GM19455 (cell line): ENCODE data around the gene ITGB7.
"Not testable (repeated sequence)": the region's sequence is repeated elsewhere in the genome, so short reads cannot be mapped to it uniquely, and the experiment has no call there.

Experiments used
- ATAC-seq: cut with Tn5 transposase; IDR thresholded peaks from one replicate; pipeline ENCODE4 v1.9.1; 2021; ENCODE audit not compliant: unreplicated experiment

ITGB7 gene

DNA sequence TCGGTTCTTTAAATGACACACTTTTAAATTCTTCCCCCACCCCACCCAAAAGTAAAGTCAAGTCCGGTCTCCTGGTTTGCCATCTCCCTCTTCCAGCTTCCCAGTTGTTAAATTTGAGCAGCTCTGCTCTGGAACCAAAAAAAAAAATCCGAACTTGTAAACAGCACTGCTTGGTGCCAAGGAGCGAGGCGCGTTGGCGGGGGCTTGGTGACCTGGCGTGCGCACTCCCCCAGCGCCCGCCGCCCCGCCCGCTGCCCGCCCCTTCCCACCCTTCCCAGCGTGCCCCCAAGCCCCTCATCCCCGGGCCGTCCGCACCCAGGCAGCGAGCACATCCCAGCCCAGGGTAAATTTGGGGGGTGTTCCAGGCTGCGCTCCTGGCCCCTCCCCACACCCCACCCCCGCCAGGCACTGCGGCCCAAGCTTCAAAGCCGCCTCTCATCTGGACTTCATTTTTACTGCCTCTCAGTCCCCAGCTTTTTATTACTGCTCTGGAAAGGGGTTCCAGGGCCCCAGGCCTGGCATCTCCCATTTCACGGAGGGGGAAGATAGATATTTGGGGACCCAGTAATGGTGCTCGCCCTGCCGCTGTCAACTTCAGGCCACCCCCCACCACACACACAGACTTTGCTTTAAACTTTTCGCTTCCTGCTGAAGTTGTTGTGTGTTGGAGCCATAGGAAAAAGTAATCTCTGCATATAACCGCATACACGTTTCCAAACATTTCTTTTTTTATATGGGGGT is 11.7 kb upstream of the ITGB7 start:
- no peak for ATAC-seq

DNA sequence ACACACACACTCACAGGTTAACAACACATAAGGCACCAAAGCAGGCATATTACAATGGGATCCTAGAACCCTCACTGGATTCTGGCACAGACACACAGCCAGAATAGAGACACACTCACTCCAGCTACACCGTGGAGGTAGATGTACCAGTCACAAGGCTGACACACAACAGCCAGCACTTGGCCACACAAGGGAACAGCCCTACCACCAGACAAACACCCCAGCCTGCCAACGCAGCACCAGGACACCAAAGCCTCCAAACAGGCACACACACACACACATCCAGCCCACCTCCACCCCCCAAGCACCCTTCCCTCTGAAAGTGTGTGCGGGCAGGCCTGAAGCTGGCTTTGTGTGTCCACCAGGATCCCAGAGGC is 10.9 kb upstream of the ITGB7 start:
- no peak for ATAC-seq

DNA sequence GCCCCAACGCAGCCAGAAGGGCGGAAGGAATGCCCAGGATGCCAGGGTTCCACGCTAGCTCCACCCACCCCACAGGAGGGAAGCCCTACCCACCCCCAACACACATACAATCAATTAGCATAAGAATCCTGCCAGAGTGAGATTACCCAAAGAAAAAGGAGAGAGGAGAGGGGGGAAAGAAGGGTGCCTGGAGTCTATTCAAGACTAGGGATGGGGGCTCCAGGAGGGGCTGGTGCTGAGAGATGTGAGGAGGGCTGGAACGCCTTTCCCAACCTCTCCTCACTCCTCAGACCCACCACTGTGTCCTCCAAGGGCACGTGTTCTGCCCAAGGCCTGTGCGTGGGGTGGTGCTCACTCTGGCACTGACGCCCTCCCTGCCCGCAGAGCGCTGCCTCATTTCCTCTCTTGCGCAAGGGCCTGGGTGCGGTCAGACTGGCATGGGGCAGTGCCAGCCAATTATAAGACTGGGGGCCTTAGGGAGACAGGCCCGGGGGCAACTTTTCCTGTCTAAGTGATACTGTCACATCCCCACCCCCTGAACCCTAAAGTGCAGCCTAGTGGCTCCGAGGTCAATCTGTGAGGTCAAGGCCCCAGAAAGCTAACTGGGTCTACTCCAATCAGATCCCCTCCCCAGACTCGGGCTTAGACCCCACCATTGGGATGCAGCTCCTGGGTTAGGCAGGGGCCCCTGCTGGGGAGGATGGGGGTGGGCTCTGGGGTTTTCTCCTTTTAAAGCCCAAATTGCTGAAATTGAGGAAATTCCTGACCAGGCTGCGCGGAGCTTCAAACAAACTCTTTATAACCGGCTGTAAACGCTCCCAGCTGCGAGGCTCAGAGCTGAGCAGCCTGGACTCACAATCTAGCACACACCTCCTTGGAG is 10.2 kb upstream of the ITGB7 start:
- no peak for ATAC-seq

DNA sequence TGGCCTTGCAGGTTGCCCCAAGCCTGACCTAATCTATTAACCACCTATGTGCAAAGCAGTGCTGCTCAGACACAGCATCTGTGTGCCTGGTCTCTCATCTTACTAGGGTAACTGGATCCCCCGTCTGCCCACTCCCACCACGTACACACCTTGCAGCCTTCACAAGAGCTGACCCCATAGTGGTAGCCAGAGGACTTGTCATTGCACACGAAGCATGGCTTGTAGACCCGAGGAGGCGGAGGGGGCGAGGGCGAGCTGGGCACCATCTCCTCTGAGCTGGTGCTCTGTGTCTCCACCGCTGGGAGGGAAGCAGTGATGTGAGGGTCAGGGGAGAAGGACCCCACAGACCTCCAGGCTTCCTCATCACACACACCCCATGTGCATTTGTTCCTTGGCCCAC is 8.4 kb upstream of the ITGB7 start:
- ATAC-seq: no peak

DNA sequence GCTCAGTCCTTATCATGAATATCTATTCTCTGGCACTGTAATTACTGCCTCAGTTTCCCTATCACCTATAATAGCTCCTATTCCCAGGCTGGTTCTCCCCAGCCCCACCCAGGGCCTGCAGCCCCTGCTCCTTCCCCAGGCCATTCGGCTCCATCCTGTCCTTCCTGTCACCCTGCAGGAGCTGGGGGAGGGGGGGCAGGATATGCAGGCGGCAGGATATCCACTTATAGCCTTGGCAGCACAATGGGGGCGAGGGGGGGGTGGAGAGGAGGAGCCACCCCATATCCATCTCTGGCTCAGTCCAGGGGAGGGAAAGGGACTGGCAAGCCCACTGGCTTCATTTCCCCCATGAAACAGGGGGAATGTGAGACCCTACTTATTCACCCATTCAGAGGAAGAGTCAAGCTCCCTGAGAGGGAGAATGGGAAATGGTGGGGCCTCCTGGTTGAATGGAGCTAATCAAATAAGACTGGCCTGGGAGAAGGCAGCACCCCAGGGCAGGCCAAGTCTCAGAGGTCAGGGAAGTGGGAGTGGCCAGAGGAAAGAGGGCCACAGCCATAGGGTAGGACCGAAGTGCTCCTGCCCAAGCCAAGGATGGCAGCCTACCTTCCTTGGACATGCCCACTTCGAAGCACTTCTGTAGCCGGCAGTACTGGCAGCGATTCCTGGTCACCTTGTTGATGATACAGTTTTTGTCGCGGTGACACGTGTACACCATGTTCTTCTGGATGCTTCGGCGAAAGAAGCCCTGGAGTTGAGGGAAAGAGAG is 7.8 kb upstream of the ITGB7 start:
- ATAC-seq: no peak

DNA sequence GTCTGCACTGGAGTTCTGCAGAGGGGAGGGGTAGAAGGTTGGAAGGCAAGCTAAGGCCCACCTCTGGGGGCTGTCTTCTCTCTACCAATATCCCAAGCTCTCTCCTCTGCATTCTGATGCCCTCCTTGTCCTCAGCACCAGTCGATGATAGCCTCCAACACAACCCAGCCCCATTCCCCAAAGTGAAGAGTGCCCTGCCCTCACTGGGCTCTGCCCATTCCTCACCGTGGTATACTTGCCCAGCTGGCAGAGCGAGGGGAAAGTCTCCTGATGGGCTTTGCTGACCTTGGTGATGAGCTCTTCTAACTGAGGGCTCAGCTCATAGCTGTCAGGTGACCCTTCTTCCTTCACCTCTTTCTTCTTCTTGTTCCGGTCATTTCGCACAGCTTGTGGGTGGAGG is 7.2 kb upstream of the ITGB7 start:
- ATAC-seq: no peak

DNA sequence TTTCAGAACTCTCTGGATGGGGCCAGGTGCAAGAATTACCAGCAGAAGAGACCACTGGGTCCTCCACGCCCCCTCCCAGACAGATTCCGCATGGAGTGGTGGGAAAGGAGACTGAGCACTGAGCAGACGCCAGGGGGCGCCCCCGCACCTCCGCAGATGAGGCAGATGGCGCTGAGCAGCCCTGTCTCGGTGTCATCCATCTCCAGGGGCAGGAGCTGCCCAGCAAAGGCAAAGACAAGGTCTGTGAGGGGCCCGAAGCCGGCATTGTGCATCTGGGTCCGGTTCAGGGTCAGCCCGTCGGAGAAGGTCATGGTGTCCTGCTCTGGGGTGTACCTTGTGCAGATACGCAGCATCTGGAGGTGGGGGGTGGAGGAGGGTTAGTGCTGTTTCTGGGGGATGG is 6.3 kb upstream of the ITGB7 start:
- ATAC-seq: no peak

DNA sequence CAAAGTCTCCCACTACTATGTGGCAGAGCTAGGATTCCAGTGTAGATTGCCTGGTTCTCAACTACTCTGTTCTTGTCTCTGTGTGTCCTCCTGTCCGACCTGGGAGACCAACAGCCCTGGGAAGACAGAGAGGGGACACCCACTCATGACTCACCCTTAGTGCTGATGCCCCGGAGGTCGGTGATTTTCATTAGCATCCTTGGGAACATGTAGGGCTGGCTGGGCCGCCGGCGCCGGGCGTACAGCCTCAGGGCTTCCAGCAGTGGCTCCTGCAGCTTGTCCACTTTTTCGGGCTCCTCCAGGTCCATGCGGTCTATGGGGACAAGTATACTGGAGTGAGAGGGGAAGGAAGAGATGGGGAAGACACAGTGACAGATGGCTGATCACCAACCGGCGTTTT is 5.9 kb upstream of the ITGB7 start:
- ATAC-seq: no peak

DNA sequence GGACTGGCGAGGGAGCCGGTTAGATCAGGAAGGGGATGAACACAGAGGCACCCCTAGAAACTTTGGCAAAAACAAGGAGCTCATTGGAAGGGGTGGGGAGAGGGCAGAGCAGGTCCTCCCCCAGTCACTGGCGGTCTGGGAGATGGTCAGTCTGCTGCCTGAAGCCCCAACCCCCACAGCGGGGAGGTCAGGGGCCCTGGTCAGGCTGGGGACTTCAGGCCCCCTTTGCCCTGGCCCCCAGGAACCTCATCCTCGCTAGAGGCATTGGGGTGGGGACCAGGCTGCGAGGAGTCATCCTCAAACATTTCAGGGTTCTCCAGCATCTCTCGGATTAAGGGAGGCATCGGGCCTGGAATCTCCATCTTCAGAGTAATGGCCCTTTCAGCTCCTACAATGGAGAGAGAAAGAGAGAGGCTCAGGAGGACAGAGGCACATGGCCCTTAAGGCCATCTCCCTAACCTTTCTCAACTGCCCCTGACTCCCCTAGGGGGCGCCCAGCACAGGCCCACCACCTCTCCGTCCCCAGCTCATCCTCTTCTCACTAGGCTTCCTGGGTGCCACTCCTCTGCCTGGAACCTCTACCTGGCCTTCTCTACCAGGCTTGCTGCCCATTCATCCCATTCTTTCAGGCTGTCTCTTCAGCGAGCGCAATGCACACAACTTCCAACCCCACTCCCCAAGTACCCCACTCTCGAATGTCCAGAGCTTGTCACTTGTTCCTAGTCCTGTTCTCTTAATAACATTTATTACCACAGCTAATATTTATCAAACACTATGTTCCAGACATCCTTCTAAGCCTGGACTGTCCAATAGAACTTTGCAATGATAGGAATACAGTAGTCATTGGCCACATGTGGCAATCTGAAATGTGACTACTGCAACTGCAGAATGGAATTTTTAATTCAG is 4.7 kb upstream of the ITGB7 start:
- ATAC-seq: no peak

DNA sequence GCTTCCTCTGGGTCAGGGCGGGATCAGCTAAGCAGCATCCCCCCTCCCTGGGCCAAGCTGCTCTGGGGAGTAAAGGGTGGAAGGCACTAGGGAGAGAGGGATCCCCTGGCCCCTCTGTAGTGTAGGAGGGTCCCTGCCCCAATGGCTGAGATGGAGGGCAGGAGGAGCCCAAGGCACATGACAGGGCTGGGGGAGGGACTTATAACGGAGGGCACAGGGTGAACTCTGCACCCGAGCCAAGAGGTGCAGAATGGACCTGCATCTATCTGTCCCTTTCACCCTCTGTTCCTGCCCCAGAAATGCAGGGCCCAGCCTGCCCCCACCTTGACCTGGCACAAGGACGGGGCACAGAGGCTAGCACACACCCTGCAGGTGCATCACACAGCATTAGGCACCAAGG is 3.8 kb upstream of the ITGB7 start:
- ATAC-seq: no peak

DNA sequence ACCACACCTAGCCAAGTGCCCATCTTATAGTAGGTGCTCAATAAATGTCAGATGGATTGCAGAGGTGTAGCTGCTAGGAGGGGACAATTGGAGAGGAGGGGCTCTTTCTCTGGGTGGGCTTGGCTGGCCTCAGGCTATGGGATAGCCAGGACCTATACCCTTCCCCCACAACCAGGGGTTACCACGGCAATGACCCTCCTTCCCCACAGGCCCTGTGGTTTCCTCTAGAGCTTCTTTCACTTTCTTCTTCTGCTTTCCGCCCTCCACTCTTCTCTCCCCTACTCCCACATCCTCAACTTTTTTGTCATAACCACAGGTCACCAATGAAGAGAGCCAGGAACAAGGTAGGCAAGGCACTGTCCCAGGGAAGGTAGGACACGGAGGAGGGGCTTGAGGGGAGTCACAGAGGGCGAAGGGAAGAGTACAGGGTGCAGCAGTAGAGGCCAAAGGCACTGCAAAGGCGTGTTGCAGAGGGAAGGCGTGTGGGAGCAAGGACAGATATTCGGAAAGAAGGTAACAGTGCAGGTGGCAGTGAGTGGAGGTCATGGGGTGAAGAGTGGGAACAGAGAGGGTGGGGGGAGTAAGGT is 1.9 kb upstream of the ITGB7 start:
- no peak for ATAC-seq

DNA sequence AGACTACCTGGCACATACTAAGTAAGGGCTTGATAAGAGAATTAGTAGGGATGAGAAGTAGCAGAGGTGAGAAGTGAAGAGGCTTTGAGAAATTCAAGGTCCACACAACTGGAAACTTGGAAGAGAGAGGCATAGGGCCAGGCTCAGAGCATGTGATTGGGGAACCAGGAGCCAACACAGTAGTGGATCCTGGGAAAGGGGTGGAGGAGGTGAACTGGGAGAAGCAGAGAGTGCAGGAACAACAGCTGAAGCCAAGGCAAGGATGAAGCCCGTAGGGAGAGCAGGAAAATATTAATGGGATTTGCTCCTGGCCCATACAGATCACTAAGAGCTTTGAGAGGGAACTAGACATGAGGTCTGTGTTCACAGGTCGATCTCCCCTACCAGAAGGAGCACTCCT is 1.4 kb upstream of the ITGB7 start:
- ATAC-seq: no peak

DNA sequence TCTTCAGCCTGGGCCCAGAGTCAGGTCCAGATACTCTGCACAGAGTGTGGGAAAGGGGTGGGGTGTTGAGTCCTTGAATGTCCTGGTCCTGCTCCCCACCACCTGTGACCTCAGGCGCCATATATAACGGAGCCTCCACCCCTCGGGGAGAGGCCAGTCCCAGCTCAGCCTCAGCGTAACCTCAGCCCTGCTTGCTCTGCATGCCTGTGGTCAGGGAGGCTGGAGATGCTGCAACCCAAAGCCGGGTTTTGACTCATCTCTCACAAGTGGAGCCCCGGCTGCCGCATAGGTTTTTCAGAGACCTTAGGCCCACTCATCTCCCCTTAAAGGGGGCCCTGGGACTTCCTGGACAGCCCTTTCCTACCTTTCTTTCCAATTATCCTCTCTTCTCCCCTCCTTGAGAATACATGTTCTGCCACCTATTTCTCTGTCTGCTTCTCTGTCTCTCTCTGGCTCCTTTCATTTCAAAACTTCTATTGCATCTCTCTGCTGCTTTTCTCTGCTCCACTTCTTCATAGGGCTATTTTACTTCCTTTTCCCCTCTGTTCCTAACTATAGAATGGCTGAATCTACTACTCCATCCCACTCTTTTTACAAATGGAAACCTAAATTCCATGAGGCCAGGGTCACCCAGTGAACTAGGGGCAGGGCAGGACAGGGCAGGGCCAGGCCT is 1.2 kb downstream of the ITGB7 start:
- ATAC-seq: peak; percentile 61

DNA sequence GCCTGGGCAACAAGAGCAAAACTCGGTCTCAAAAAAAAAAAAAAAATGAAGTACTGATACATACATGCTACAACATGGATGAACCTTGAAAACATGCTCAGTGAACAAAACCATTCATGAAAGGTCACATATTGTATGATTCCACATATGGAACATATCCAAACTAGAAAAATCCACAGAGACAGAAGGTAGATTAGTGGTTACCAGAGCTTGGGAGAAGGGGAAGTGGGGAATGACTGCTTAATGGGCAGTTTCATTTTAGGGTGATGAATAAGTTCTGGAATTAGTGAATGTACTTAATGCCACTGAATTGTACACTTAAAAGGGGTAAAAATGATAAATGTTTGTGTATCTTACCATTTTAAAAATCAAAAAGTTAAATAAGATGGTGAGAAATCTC is 2.7 kb downstream of the ITGB7 start:
- no peak for ATAC-seq

DNA sequence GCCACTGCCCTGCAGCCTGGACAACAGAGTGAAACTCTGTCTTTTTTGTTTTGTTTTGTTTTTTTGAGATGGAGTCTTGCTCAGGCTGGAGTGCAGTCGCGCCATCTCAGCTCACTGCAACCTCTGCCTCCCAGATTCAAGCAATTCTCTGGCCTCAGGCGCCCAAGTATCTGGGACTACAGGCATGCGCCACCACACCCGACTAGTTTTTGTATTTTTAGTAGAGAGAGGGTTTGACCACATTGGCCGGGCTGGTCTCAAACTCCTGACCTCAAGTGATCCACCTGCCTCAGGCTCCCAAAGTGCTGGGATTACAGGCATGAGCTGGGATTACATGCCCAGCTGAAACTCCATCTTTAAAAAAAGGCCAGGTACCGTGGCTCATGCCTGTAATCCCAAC is 4.7 kb downstream of the ITGB7 start:
- ATAC-seq: not testable (repeated sequence)

DNA sequence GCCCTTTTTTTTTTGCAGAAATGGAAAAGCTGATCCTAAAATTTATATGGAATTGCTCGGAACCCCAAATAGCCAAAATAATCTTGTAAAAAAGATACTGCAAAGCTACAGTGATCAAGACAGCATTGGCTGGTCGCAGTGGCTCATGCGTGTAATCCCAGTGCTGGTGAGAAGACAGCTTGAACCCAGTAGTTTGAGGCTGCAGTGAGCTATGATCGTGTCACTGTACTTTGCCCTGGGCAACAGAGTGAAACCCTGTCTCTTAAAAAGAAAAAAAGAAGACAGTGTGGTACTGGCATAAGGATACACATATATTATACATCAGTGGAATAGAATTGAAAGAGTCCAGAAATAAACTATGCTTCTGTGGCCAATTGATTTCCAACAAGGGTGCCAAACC is 5.4 kb downstream of the ITGB7 start:
- no peak for ATAC-seq

DNA sequence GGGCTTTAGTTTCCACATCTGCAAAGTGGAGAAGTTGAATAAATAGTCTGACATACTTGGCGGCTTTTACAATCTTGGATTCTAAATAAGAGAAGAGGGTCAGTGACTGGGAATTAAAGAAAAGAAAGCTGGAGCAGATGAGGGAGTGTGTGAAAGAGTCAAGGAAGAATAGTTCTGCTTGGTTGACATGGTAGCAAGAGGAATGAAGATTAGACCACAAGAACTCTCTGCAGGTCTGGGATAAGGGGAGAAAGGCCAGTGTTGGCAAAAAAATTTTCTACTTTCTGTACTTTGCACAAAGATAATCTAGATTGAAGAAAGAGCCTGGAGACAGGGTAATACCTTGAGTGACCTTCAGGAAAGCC is 5.9 kb downstream of the ITGB7 start:
- ATAC-seq: no peak

DNA sequence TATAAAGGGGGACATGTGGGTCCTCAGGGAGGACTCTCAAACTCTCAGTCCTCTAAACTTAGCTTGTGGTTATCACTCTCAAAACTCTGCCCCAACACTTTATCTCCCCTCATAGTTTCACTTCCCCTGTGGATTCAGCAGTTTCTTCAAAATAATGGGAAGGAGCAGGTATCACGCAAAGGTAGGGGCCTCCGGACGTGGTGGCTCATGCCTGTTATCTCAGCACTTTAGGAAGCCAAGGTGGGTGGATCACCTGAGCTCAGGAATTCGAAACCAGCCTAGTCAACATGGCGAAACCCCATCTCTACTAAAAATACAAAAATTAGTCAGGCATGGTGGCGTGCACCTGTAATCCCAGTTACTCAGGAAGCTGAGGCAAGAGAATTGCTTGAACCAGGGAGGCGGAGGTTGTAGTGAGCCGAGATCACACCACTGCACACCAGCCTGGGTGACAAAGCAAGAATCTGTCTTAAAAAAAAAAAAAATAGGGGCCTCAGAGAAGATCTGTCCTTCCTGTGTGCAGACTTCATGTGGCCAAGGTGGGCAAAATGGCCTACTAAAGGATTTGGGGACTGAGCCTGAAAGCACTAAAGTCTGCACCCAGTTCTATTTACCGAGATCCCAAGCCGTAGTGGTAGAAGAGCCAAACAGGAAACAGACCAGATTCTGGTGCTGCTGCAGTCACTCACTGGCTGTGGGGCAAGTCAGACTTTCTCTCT is 6.4 kb downstream of the ITGB7 start:
- ATAC-seq: peak; percentile 70

DNA sequence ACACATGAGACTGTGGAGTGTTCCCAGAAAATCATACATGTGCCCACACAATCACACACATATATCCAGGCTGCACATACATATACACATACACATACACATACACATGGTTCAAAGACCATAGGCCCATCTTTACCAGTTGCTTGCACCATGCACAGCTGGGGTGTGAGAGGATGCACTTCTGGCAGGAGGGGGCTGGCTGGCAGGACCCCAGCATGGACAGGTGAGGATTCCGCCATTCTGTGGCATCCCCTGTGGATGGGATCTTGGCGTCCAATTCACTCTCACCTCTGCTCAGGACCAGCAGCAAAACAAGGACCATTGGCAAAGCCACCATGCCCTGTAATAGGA is 7.0 kb downstream of the ITGB7 start:
- peak; percentile 24 for ATAC-seq
